H1 (cell line): ENCODE measurements around the gene PARD3. TPM values are rescaled to one million over a fixed set of nuclear protein-coding genes. Genes with fewer than 3 reads are reported as not detected.

Experiments
- CHD2 ChIP-seq: IDR thresholded peaks from 2 replicates; pipeline ENCODE4 v1.6.1; 2012; ENCODE audit warnings: low read length, improper control_type of control experiment
- CHD7 ChIP-seq: fragments of 300-600 bp; sonication (generic); IDR thresholded peaks from 2 replicates; pipeline ENCODE4 v1.7.1; 2012; ENCODE audit warnings: low read length, moderate library complexity, mild to moderate bottlenecking, inconsistent platforms; ENCODE audit not compliant: insufficient replicate concordance
- GABPA ChIP-seq: IDR thresholded peaks from 2 replicates; pipeline ENCODE4 v1.6.1; 2011; ENCODE audit warnings: mild to moderate bottlenecking, low read length, moderate library complexity, borderline replicate concordance; ENCODE audit not compliant: insufficient read depth
- JUN ChIP-seq: IDR thresholded peaks from 2 replicates; pipeline ENCODE4 v1.6.1; 2011; ENCODE audit warnings: low read depth, mild to moderate bottlenecking, improper control_type of control experiment, low read length
- NRF1 ChIP-seq: IDR thresholded peaks from 2 replicates; pipeline ENCODE4 v1.6.1; 2011; ENCODE audit warnings: mild to moderate bottlenecking, low read depth, low read length, improper control_type of control experiment
- SIRT6 ChIP-seq: IDR thresholded peaks from one replicate; pipeline ENCODE4 v1.7.1; 2012; ENCODE audit warnings: low read length, inconsistent platforms
- SP1 ChIP-seq: IDR thresholded peaks from 2 replicates; pipeline ENCODE4 v1.6.1; 2011; ENCODE audit warnings: low read depth, low read length
- polyA plus RNA-seq, 7 experiments: library from polyadenylated mRNA; depleted of rRNA in 3 of 7; stranded (reverse) in 5 of 7; unstranded in 2 of 7; fragments of >200 nt in 5 of 7; fragments of 200-250 nt in 2 of 7; gene quantifications; 1 replicate in 5 of 7; 2 replicates in 1 of 7; 4 replicates in 1 of 7; pipeline versions ENCODE4 v1.2.1 to v1.2.3, GENCODE V29; 2011 to 2013; ENCODE audit warnings: missing spikeins in 2 of 7, mixed read lengths in 2 of 7
- total RNA-seq: library from RNA; stranded (reverse); fragmentation: NEBNext Ultra II Directional; extraction: Animal tissue kit (Norgen Biotek cat#: 25700); gene quantifications from 2 replicates; pipeline ENCODE4 v1.2.1, GENCODE V29; 2021
- TF ChIP-seq, protein P1 (sequence below): IDR thresholded peaks from 2 replicates; pipeline ENCODE4 v1.6.1; 2011; ENCODE audit warnings: low read length, improper control_type of control experiment

The PARD3 gene
- total and polyA plus RNA-seq, 2 of the 8 experiments (the other 6 are each of a cell fraction or from before 2014, with no cell fraction given), result 19.7 to 49.1 TPM

GRCh38 chr10:34646331-34646730, 168.8 kb downstream of the PARD3 start (continued):
- TF ChIP-seq CHD7 (no peak), JUN (no peak), CHD2 (no peak), GABPA (no peak), SIRT6 (no peak), NRF1 (no peak), SP1 (no peak)
- TF ChIP-seq, protein P1, sequence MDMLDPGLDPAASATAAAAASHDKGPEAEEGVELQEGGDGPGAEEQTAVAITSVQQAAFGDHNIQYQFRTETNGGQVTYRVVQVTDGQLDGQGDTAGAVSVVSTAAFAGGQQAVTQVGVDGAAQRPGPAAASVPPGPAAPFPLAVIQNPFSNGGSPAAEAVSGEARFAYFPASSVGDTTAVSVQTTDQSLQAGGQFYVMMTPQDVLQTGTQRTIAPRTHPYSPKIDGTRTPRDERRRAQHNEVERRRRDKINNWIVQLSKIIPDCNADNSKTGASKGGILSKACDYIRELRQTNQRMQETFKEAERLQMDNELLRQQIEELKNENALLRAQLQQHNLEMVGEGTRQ, result no peak
